Nephron (organoid): Measurements from ENCODE around the gene GIGYF2.

Experiments
- H3K27ac Mint-ChIP-seq, 3 experiments: 2 replicates each; pipeline ENCODE4 v1.8.0; 2020; ENCODE audit warnings: mixed read lengths in 3 of 3, mild to moderate bottlenecking in 2 of 3, moderate library complexity in 1 of 3
- H3K27me3 Mint-ChIP-seq: 2 replicates; pipeline ENCODE4 v1.8.0; 2021; ENCODE audit warnings: low read depth, mild to moderate bottlenecking, moderate library complexity, mixed read lengths
- H3K36me3 Mint-ChIP-seq: 2 replicates; pipeline ENCODE4 v1.8.0; 2020; ENCODE audit warnings: low read depth, mixed read lengths
- H3K4me1 Mint-ChIP-seq: 2 replicates; pipeline ENCODE4 v1.8.0; 2020; ENCODE audit warnings: mixed read lengths
- H3K4me3 Mint-ChIP-seq, 3 experiments: 2 replicates each; pipeline ENCODE4 v1.8.0; 2020; ENCODE audit warnings: mild to moderate bottlenecking in 3 of 3, mixed read lengths in 3 of 3, moderate library complexity in 2 of 3
- H3K9me3 Mint-ChIP-seq: 2 replicates; pipeline ENCODE4 v1.8.0; 2020; ENCODE audit warnings: mixed read lengths
- TF ChIP-seq, protein P1 (sequence below), 3 experiments: fragments of 200-600 bp; sonication (generic); IDR thresholded peaks; one replicate each; pipeline ENCODE4 v1.5.0; 2021; ENCODE audit warnings: antibody characterized with exemption in 3 of 3; ENCODE audit not compliant: unreplicated experiment in 3 of 3

The GIGYF2 gene

DNA sequence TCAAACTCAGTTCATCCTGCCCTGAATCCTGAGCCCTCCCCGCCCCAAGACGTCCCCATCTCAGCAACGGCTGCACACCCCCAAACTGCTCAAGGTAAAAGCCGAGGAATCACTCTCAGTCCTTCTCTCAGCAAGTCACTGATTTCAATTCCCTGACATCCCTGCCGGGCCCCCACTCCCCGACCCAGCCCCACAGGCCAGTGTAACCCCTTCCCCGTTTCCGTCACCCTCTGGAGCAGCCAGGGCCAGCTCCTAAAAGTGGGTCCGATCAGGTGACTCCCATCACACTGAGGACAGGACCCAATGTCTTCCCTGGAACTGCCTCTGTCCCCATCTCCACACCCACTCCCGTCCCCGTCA, 193.4 kb downstream of the GIGYF2 start:
- Mint-ChIP-seq H3K4me1 (peaks cover 19% of the 10 kb centered on the region), H3K27ac (no peak overlapping the region), H3K9me3 (no peaks in the 10 kb centered on the region), H3K36me3 (no peaks in the 10 kb centered on the region), H3K27me3 (peaks cover 35% of the 10 kb centered on the region), H3K4me3 (peak overlapping the region in 1 of 3 experiments; percentile 22)
- TF ChIP-seq, protein P1, sequence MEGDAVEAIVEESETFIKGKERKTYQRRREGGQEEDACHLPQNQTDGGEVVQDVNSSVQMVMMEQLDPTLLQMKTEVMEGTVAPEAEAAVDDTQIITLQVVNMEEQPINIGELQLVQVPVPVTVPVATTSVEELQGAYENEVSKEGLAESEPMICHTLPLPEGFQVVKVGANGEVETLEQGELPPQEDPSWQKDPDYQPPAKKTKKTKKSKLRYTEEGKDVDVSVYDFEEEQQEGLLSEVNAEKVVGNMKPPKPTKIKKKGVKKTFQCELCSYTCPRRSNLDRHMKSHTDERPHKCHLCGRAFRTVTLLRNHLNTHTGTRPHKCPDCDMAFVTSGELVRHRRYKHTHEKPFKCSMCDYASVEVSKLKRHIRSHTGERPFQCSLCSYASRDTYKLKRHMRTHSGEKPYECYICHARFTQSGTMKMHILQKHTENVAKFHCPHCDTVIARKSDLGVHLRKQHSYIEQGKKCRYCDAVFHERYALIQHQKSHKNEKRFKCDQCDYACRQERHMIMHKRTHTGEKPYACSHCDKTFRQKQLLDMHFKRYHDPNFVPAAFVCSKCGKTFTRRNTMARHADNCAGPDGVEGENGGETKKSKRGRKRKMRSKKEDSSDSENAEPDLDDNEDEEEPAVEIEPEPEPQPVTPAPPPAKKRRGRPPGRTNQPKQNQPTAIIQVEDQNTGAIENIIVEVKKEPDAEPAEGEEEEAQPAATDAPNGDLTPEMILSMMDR (IDR thresholded peaks at IDR 0.05; ENCODE audit: unreplicated experiment in 3 of 3) = no peak

GRCh38 chr2:232890896-232891601, 193.9 kb downstream of the GIGYF2 start:
- H3K27me3 Mint-ChIP-seq = peaks cover 31% of the 10 kb centered on the region
- H3K4me1 Mint-ChIP-seq = peaks cover 19% of the 10 kb centered on the region
- H3K9me3 Mint-ChIP-seq = no peaks in the 10 kb centered on the region
- no peak overlapping the region for H3K27ac Mint-ChIP-seq
- TF ChIP-seq, protein P1 (IDR thresholded peaks at IDR 0.05; ENCODE audit: unreplicated experiment in 3 of 3) = no peak
- no peaks in the 10 kb centered on the region for H3K36me3 Mint-ChIP-seq
- H3K4me3 Mint-ChIP-seq = peak overlapping the region in 1 of 3 experiments; percentile 57

DNA sequence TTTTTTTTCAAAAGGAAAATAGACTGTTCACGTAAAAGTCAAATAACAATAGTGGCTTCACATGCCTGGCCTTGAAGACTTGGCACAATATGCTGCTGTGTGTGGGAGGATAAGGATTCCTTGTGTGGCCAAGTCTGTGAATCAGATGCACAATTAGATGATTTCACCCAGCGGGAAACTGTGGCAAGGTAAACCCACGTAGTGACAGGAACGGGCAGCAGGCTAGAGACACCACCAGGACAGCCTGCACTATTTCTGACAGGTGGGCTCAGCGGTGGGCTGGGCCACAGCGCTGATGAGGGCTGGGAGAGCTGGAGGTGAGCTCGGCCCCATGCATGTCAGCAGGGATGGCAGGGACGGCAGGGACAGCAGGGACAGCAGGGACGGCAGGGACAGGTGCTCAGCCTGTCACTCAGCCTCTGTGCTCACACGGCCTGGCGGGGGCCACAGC, 194.5 kb downstream of the GIGYF2 start:
- H3K9me3 Mint-ChIP-seq = no peaks in the 10 kb centered on the region
- no peak overlapping the region for H3K4me3 Mint-ChIP-seq
- no peaks in the 10 kb centered on the region for H3K36me3 Mint-ChIP-seq
- H3K27ac Mint-ChIP-seq = no peak overlapping the region
- TF ChIP-seq, protein P1 (IDR thresholded peaks at IDR 0.05; ENCODE audit: unreplicated experiment in 3 of 3) = no peak
- peaks cover 29% of the 10 kb centered on the region for H3K27me3 Mint-ChIP-seq
- H3K4me1 Mint-ChIP-seq = peaks cover 19% of the 10 kb centered on the region

DNA sequence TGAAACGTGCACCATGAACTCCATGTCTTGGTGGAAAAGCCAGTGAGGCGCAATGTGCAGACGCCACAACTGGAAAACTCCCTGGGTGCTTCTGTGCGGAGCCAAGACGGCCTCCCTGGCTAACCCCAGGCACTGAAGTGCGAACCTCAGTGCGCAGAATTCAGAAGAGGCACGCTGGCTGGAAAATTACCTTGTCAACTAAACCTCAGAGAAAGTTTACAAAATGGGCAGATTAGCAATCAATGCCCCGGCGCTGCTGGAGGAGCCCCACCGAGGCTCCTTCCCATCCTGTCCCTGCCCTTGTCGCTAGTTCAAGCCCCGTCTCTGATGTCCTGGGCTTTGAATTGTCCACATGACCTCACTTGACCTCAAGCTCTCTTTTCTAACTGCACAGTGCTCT, 195.1 kb downstream of the GIGYF2 start:
- peaks cover 19% of the 10 kb centered on the region for H3K4me1 Mint-ChIP-seq
- no peaks in the 10 kb centered on the region for H3K36me3 Mint-ChIP-seq
- peaks cover 27% of the 10 kb centered on the region for H3K27me3 Mint-ChIP-seq
- peak overlapping the region in 1 of 3 experiments; percentile 4 for H3K4me3 Mint-ChIP-seq
- TF ChIP-seq, protein P1 (IDR thresholded peaks at IDR 0.05; ENCODE audit: unreplicated experiment in 3 of 3) = no peak
- no peak overlapping the region for H3K27ac Mint-ChIP-seq
- no peaks in the 10 kb centered on the region for H3K9me3 Mint-ChIP-seq

DNA sequence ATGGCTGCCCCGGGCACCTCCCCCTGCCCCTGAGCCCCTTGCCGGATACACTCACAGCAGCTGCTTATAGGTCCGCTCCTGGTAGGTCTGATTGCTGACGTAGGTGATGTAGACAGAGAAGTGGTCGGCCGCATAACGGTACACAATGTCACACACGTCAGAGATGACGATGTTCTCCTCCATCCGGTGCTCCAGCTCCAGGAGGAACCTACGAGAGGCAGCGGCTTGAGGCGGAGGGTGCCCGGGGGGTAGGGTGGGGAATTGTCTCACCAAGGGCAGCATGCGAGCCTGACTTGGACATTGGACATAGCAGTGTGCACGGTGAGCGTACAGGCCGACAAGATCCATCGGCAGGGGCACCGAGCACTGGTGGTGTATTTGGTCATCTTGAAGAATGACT, 195.7 kb downstream of the GIGYF2 start:
- TF ChIP-seq, protein P1 (IDR thresholded peaks at IDR 0.05; ENCODE audit: unreplicated experiment in 3 of 3) = no peak
- H3K4me1 Mint-ChIP-seq = peaks cover 19% of the 10 kb centered on the region
- no peaks in the 10 kb centered on the region for H3K9me3 Mint-ChIP-seq
- peaks cover 23% of the 10 kb centered on the region for H3K27me3 Mint-ChIP-seq
- no peaks in the 10 kb centered on the region for H3K36me3 Mint-ChIP-seq
- no peak overlapping the region for H3K4me3 Mint-ChIP-seq
- no peak overlapping the region for H3K27ac Mint-ChIP-seq

DNA sequence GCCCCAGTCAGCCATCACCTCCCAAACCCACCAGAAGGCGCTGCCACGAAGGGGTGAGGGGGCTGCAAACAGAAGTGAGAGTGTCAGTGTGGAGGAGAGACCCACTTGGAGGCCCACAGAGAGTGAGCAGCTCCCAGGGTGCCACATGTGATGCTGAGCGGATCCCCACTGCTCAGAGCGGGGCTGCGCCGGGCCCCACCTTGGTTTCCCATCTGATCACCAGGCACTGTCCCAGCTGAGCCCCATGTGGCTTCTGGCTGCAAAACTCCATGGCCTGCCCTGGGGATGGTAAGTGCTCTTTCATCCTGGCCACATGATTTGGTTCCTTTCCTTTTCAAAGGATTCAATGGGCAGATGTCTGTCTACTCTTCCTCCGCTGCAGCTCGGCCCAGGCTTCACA, 196.7 kb downstream of the GIGYF2 start:
- TF ChIP-seq, protein P1 (IDR thresholded peaks at IDR 0.05; ENCODE audit: unreplicated experiment in 3 of 3) = no peak
- Mint-ChIP-seq H3K9me3 (no peaks in the 10 kb centered on the region), H3K36me3 (no peaks in the 10 kb centered on the region), H3K4me1 (peaks cover 19% of the 10 kb centered on the region), H3K27ac (no peak overlapping the region), H3K27me3 (peaks cover 23% of the 10 kb centered on the region), H3K4me3 (no peak overlapping the region)
